Activated T-cell treated with anti-CD3 and anti-CD28 coated beads, Interleukin-2, amount 50 U/mL, for 1 hour (primary cell): ENCODE results near the gene EPHB6.

Experiments
- DNase-seq: peaks from one replicate; pipeline ENCODE4 v3.0.0-alpha.2; 2020

EPHB6 gene

DNA sequence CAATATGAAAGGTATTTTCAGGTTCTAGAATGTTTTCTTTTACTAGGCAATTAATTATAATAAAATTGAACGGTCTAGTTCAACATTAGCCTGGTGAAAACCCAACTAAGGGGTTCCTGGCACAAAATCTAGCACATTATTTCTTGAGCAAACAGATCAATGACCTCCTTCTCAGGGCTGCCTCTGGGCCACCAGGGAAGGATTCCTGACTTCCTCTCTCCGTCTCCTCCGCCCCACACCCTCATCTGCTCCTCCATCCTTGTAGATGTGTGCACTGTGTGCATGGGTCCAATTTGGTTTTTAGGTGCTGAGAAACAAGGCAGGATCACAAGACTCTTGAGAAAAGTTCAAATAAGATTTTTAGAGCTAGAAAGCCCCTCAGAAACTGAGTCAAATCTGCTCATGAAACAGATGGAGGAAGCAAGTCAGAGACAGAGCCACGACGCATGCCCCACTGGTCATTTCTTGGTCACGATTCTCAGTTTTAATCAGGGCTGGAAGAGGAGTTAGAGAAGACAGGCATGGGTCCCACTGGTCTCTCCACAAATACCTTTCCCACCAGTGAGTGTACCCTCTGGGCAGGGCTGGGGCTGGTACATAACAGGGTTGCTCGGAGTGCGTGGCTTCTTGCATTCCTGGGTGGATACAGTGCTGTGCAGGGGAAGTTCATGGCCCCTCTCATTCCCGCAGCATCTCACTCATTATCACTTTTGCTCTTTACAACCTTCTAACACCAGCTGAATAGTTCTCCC is 26.9 kb downstream of the EPHB6 start:
- no peak for DNase-seq

DNA sequence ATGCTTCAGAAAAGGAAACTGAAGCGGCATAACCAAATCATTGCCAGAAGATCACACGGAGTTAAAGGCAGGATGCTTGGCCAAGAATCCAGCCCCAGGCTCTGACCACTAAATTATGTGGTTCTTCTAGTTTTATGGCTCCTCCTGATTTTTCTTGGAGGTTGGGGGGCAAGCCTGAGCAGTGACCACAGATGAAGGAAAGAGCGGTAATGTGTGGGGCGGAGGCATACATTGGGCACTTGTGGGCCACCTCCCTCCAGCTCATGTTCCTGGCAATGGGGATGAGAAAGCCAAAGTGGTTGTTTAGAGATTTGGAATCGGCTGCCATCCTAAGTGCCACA is 27.4 kb downstream of the EPHB6 start:
- no peak for DNase-seq

DNA sequence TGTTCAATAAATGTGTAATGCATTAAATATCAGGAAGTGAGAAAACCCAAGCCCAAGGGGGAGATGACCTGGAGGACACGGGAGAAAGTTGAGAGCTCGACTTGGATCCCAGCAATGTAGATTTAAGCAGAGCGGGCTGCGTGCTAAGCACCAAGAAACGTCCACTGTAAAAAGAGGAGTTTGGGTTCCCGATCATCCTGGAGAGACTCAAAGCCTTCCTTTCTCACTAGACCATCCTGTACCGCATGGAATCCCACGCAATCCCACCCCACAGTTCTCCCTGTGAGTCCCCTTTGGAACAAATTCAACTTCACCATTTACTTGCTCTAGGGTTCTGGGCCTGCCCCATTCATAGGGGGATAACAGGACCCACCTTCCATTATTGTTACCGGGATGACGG is 28.3 kb downstream of the EPHB6 start:
- DNase-seq, result no peak

DNA sequence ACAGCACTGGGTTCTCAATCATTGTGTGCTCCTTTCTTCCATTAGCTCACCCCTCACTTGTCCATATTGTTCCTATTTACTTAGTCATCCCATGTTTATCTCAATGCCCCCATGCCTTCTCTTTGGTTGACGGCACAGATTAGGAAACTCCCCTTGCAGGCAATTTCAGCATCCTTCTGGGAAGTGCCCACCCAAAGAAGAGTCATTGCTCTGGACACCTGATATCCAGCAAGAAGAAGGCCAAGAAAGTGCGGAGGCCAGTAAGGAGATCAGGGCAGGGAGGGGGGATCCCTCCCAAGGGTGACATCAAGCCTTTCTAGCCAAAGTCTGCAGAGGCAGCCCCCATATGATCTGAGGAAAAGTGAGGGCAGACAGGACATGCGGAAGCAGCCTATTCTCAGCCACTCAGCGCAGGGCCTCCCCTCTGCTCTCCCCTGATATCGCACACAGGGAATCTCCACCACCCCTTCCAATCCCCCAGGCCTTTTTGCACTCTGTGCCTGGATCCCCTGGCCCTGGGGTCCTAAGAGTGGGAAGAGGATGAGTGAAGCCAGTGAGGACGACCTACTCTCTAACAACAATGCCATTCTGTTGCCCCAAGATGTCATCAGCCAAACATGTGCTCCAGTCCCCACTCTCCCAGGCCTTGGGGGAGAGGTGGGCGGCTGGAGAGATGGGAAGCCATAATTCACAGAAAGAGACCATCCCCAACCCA is 28.9 kb downstream of the EPHB6 start:
- no peak for DNase-seq

DNA sequence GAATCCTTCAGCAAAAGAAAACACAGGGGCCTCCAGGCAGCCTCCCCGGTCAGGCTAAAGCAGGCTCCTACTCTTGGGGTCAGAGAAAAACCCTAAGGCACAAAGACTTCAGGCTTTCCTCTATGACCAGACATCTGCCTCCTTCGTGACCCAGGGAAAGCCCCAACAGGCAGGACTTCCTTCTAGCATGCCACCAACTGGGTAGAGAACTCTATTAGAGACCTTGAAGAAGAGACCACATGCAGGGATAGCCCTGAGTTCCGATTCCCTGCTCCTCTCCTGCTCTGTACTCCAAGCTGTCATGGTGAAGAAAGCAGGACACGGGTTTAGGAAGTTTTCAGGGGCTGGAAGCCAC is 29.4 kb downstream of the EPHB6 start:
- DNase-seq, result no peak

DNA sequence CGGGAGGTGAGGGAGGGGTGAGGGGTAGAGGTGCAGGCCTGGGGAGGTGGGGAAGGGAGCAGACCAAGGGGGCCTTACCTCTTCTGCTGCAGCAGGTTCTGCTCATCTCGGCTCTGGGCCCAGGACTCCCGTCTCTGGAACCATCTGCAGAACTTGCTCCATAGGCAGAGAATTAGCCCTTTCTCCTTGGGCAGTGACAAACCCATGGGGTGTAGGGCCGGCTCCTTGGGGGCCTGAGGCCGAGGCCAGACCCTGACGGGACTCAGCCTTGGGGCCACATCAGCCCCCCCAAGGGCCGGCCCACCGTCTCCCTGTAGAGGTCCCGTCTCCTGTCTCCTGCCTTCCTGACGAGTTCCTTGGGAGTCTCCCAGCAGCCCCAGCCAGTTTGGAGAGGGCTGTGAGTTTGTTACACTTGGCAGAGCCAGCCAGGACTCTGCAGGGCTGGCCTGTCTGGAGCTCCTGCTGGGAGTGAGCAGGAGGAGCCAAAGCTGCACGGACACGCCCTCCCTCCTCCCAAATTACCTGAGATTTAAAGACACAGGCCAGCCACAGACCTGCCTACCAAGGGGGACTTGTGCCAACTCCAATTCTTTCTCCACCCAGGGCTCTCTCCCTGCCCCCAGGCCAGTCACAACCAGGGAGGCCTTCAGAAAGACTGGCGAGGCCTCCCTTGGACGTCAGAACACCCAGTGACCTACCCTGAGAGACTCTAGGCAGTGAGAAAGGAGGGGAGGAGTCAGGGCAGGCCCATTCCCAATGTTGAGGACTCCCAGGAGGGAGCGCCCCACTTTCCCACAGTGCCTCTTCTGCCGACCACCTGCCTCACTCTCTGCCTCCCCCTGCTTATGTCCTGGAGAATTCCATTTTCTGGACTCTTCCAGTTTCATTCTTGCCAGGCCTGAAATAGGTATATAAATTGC is 30.7 kb downstream of the EPHB6 start, which contains the start of gene TRPV6:
TRPV6 (minus strand) TSS at position 435 of the 920 bp plus-strand sequence.
- no peak for DNase-seq

DNA sequence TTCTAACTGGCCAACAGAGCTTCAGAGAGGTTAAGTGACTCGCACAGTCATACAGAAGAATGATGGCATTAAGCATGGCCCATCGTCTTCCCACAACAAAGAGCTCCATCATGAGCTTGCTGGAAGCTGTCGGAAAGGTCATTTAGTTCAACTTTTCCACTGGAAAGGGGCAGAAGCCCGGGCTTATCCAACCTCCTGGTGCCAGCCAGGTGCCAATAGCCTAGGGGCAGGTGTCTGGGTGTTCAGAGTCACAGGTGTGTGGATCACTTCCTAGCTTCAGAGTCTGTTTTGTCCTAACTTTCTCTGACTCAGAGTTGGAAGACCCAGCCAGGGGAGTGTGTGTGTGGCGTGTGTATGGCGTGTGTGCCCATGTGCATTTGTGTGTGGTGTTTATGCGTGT is 32.0 kb downstream of the EPHB6 start:
- no peak for DNase-seq

DNA sequence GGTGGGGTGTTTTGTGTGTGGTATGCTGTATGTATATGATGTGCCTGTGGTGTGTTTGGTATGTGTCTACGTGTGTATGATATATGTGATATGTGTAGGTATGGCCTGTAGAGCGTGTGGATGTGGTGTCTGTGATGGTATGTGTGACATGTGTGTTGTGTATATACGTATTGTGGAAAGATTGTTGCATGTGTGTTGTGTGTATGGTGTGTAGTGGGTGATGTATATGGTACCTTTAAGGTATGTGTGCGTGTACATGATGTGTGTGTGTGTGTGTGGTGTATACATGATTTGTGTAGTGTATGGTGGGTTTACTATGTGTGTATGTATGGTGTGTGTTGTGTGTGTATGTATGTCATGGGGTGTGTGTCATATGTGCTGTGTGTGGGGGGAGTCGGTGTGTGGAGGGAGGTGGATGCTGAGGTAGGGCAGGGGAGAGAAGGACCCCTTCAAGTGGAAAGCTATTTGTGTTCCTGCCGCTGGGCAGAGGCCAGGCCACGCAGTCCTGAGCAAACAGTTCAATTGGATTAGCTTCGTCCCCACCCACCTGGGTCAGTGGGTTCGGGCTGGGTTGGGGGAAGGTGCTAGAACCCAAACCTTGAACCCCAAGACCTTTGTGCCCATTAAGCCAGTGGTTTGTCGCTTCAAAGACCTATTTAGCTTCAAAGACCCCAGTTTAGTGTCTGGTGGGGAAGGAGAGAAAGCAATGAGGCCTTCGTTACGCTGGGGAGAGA is 32.6 kb downstream of the EPHB6 start:
- DNase-seq, result no peak

DNA sequence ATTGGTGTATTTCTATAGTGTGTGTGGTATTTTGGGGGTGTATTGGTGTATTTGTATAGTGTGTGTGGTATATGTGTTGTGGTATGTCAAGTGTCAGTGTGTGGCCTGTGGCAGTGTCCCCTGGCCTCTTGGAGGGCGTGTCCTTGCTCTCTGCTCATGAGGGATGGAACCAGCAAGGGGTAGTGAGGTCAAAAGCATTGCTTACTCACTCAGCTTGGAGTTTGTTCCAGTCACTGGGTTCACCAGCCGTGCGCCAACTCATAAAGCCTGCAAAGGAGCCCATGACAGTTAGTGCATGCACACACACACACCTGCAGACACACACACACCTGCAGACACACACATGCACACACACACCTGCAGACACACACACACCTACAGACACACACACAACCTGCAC is 34.9 kb downstream of the EPHB6 start:
- DNase-seq, result no peak

DNA sequence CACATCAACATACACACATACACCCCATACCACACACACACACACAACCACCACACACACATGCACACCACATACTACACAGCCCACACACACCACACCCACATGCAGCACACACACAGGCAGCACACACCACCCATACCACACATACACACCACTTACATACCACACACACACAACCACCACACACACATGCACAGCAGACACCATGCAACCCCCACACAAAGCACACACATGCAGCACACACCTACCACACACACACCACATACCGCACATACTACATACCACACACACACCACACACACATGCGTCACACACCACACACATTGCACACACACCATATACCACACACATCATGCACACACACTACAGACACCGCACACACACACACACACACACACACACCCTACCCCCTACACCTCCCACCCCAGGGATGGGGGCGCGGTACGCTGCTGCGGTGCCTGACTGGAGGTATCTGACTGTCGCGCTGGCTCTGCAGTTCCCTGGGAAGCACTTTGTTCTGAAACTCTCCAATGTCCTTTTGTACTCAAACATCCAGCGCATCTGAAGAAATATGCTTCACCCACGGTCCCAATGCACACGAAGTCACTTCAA is 36.1 kb downstream of the EPHB6 start:
- DNase-seq, result no peak

DNA sequence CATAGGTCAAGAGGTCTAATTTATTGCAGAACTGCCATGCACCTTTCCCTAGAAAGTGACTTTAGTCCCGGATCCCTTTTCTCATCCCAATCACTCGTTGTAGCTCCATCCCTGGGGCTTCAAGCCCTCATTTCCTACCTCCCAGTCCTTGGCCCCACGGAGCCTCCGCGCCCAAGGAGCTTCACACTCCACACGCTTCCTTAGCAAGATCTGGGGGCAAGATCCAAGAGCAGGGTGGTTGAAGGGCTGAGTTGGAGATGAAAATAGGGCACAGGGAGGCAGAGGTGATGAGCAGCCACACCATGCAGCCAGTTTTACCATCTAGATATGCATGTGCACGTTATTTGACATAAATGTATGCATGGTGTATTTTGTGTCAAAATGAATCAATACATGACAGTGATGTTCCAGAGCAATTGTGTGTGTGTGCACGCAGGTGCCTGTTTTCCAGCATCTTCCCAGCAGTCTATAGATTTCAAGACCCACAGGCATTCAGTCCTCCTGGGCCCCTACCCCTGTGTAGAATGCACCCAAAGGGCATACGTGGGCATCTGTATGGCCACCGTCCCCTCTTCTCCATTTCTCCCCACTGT is 36.7 kb downstream of the EPHB6 start:
- DNase-seq, result no peak

DNA sequence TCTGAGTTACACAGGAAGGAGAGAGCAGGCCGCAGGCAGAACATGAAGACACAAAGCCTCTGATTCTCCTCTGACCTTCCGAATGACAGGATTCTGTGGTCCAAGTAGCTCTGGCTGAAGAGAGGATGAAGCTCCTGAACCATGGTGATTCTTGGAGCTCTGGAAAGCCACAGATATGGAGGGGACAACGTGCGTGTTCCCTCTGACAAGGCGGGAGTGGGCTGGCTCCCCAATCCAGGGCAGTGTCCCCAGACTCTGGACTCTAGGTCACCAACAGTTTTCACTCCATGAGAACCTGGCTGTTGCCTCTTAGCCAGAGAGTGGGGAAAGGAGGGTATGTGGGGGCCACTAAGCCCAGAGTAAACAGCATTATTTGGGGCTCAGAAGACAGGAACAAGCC is 38.1 kb downstream of the EPHB6 start:
- no peak for DNase-seq

DNA sequence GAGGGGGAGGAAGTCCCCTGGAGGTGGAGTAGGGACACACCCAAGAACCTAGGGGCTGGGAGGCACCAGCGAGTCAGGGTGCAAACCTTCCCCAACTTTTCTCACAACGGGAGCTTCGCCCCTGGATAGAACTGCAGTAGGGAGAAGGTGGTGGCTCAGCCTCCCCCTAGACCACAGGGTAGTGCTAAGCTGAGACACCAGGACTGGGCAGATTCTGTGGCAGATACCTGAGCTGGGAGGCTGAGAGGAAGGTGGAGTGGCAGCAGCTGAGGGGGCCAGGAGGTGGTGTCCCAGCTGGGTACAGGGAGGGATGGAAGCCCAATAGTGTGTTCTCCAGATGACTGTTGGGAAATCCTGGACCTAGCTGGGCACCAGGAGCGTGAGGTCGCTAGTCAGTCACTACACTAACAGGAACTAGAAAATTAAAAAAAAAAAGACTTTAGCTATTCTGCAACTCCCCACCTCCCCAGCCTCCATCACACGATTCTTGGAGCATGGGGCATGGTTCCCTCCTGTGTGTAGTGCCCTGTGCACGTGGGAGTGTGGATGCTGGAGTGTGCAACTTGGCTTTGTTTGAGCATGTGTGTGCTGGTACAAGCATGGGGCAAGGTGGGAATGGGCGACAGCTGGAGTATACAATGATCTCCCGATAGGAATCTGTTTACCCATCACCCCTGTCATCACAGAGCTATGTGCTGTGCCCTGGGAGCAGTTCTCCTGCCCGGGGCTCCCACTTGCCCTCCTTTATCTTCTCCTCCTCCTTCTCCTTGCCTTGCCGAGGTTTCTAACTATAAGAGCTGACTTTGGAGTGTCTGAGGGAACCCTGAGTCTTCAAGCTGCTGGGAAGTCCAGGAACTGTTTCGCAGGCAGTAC is 39.5 kb downstream of the EPHB6 start:
- no peak for DNase-seq

DNA sequence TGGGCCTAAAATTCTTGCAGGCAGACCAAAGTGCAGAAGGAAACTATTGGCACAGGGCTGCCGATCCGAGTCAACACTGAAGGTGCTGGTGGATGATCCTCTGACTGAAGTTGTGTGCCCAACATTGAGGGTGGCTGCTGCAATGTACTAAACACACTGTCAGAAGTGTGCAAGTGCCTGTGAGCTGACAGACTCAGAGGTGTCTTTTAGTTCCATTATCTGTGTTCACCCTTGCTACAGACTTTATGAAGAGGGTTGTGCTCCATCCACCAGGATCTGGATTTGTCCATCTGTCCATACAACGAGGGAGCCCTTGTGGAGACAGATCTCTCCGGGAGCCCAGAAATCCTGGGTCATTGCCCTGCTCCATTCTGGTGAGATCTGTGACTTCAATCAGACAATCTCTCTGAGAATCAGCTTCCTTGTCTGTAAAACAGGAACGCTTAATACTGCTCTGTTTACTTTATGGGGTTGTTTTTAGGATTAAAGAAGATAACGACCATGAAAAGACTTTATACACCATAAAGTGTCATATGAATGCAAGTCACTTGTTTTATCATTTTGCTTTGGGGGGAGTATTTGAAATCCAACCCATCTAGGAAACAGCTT is 40.2 kb downstream of the EPHB6 start:
- DNase-seq, result no peak

DNA sequence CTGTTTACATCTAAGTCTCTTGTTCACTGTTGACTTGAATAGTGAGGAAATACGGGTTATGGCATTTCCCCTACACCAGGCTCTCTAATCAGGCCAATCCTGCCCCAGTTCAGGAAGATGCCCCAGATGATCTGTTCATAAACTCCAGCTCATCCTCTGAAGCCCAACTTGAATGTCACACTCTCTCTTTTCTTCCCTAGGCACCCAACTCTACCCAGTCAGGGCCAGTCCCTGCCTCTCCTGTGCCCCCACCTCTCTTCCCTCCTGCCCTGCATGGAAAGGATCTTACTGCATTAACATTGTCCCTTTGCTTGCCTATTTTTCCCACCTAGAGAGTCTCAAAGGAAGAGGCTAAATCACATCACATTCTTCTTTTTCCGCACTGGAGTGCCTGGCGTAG is 41.3 kb downstream of the EPHB6 start:
- no peak for DNase-seq

DNA sequence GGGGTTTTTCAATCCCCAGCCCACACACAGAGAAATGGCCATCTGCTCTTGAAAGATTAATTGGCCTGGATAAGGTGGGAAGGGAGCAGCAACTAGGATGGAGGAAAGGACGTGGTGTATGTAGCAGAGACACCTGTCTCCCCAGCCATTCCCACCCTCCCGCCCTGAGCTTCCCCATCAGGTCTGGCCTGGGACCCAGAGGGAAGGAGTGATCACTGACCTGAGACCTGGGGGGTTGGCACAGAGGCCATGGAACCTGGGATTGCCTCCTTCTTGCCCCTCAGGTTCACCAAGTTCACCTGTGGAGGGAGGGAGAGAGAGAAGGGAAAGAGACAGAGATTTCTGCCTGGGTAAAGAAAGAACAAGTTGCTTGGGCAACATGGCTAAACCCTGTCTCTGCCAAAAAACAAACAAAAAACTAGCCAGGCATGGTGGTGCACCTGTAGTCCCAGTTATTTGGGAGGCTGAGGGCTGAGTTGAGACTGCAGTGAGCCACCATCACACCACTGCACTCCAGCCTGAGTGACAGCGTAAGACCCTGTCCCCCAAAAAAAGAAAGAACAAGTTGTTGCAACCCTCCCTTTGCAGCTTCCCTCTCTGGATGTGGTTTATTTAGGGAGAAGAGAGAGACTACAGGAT is 42.0 kb downstream of the EPHB6 start:
- no peak for DNase-seq

DNA sequence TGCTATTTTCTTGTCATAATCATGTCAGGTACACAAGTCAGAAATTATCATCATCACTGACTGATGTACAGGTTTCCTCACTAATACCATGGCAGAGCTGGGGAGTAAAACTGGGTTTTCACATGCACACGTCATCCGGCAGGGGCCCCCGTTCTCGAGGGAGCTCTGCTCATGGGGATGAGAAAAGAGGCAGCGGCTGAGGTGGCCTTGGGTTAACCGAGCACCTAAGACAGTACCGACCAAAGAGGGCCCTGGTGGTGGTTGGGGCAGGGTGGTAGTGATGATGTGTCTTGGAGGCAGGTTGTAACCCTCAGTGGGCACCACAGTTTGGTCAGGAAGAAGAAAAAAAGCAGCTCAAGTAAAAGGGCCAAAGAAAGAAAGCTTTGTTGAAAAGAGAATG is 42.8 kb downstream of the EPHB6 start:
- DNase-seq, result no peak

DNA sequence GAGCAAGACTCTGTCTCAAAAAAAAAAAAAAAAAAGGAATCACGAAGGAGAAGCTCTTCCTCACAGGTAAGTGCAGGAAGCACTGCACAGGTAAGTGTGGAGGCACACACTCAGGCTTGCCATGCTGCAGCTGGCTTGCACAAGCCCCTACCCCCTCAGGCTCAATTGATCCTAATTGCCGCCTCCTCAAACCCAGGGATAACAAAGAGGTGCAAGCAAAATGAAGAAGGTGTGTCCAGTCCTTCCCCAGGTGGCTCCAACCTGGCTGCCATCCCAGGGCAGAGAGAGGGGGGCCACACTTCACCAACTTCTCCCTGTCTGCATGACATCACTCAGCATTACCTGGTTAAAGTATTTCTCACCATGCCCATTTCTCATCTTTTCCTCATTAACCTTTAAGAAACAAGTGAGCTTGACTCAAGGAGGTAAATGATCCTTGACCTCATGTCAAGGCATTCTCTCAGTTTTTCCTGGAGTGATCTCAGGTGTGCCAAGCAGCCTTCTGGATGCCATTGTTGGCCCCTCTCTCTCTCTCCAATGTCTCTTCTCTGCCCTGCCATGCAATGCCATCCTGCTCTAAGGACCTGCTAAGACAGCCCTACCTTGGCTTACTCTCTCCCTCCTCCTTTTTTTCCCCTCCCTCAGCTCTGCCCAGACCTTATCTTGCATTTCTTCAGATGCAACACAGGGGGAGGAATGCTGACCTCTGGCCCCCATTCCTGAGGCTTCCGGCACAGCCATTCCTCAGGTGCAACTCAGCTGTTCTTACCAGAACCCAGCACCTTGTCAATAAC is 43.7 kb downstream of the EPHB6 start:
- no peak for DNase-seq

DNA sequence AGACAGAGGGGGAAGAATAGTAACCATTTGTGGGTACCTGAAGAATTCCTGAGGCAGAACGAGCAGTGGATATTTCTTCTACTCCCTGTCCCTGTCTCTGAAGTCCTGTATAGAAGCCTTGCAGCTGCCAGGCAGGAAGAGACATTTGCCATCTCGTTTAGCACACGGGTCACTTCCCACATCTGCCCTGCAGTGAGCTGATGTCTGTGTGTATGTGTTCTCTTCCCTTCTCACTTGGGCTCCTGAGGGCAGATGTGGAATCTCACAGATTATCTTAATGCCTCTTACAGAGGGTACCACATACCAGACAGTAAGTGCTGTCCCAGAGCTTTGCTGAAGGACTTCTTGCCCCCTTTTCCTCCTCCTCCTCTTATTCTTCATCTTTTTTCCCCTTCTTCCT is 44.8 kb downstream of the EPHB6 start:
- no peak for DNase-seq
